Activated naive CD8-positive, alpha-beta T cell treated with anti-CD3 and anti-CD28 coated beads, Interleukin-2, amount 50 U/mL, for 16 hours (primary cell): ENCODE data around the gene PALD1.
"Not testable (repeated sequence)": the region's sequence is repeated elsewhere in the genome, so short reads cannot be mapped to it uniquely, and the experiment has no call there.

ENCODE experiments used
- DNase-seq: peaks from one replicate; pipeline ENCODE4 v3.0.0-alpha.2; 2020; ENCODE audit warnings: low read depth, low spot score

Gene PALD1

GRCh38 chr10:70481831-70482530 lies 3.4 kb downstream of the PALD1 start:
- DNase-seq = no peak

GRCh38 chr10:70482982-70483760 lies 4.6 kb downstream of the PALD1 start:
- no peak for DNase-seq

- not testable (repeated sequence) for DNase-seq
These were observed 5.3 kb downstream of the PALD1 start for GRCh38 chr10:70483872-70484271.

GRCh38 chr10:70487824-70488223 lies 9.3 kb downstream of the PALD1 start:
- no peak for DNase-seq

GRCh38 chr10:70490142-70490541 lies 11.6 kb downstream of the PALD1 start:
- no peak for DNase-seq

DNA sequence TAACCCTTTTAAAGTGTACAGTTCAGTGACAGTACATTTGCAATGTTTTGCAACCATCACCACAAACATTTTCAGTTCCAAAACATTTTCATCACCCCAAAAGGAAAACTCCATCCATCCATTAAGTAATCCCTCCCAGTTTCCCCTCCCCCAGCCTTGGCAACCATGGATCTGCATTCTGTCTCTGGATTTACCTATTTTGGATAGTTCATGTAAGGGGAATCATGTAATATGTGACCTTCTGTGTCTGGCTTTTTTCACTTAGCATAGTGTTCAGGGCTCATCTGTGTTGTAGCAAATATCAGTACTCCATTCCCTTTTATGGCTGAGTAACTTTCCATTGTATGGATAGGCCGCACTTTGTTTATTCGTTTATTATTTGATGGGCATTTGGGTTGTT lies 13.0 kb downstream of the PALD1 start:
- DNase-seq = no peak

DNA sequence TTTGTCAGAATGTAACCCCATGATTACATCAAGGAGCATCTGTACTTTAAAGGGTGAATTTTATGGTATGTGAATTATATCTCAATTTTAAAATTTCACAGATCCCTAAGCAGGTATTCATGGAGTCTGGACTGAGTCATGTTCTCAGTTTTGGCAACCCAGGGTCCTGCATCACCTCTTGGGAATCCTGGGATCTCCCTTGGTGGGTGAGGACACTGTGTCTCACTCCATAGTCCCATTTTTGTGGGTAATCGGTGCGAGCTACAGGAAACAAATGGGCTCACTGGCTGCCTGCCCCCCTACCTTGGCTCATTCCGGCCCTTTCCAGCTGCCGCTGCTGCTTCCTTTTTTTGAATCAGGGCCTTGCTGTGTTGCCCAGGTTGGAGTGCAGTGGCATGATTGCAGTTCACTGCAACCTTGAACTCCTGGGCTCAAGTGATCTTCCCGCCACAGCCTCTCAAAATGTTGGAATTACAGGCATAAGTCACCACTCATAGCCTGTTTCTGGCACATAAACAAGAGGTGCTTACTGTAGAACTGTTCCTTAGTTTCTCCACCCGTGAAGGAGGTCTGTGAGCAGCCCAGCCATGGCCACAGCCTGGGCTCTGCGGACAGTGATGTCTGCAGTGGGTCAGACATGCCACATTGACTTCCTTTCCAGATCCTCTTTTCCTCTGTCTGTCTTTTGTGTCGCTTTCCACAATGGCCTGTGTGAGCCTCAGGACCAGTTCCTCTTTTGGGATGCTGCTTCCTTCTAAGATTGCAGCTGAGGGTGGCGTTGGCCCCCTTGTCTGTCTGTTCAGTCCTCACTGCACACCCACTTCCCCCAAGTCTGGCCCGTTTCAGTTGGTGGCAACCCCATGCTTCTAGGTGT lies 14.5 kb downstream of the PALD1 start:
- DNase-seq = no peak

GRCh38 chr10:70493660-70494234 lies 15.2 kb downstream of the PALD1 start:
- DNase-seq = no peak

GRCh38 chr10:70494536-70494935 lies 16.0 kb downstream of the PALD1 start:
- DNase-seq = no peak

- no peak for DNase-seq
These were observed 16.4 kb downstream of the PALD1 start for GRCh38 chr10:70494966-70495365.

- DNase-seq = no peak
These were observed 17.2 kb downstream of the PALD1 start for GRCh38 chr10:70495691-70496261.

- DNase-seq = no peak
These were observed 18.0 kb downstream of the PALD1 start for GRCh38 chr10:70496341-70497119.

GRCh38 chr10:70497120-70497545 lies 18.6 kb downstream of the PALD1 start:
- DNase-seq = no peak

- DNase-seq = no peak
These were observed 20.6 kb downstream of the PALD1 start for GRCh38 chr10:70498970-70499835.

DNA sequence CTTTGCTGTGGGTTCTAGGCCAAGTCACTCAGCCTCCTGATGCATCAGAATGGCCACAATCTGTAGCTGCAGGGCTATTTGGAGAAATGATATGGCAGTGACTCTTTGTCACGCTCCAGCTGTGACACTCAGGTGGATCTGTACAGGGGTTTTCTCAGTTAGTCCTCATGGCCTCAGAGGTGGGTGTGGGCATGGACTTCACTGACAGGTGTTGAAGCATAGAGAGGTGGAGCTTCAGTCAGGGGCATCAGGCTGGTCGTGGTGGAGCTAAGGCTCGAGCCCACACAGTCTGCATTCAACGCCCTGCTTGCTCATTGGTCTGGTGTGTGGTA lies 21.2 kb downstream of the PALD1 start:
- DNase-seq = no peak

DNA sequence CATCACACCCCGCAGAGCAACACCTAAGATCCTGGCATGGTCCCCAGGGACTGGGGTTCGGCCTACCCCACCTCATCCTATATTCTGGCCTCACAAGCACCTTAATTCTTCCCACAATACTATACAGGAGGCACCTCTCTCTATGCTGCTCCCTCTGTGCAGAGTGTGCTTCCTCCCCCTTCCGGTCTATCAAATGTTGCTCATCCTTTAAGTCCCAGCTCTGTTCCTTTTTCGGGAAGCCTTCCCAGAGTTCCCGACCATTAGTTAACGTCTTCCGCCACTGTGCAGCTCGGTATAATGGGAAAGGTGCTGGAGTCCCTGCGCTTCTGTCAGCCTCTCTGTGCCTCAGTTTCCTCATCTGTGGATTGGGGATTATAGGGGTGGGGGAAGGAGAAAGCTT lies 21.8 kb downstream of the PALD1 start:
- DNase-seq = no peak

DNA sequence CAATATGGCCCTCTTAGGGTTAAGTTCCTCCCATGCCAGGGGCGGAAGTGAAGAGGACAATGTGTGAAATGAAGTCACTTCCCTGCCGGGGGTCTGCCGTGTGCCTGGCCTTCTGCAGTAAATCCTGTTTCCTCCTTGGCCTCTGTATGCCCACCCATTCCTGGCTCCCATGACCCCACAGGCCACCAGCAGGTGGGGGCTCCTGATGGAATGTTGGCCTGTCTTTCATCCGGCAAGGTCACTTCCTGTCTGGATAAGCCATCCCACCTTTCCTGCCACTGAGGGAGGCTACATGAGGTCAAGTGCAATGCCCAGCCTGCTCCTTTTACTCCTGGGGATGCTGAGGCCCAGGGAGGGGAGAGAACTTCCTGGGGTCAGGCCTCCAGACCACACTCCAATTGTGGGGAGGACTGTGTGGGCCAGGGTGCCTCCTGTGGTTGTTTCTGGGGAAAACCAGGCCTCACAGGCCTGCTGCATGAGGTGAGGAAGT lies 22.3 kb downstream of the PALD1 start:
- no peak for DNase-seq

DNA sequence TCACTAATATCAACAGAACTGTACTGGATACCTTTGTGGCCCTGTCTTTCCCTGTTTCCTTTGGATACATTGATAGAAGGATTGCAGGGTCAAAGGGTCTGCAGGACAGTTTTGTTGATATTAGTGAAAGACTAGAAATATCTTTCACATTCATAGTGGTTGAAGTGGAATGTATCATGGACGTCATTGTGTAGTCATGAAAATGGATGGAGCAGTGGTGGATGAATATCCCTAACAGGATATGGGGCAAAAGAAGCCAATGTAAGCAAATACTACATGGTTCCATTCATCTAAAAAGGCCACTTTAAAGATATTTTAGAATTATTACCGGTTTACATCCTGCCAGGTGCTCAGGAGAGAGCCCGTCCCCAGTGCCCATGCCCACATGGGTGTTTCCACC lies 23.8 kb downstream of the PALD1 start:
- no peak for DNase-seq

DNA sequence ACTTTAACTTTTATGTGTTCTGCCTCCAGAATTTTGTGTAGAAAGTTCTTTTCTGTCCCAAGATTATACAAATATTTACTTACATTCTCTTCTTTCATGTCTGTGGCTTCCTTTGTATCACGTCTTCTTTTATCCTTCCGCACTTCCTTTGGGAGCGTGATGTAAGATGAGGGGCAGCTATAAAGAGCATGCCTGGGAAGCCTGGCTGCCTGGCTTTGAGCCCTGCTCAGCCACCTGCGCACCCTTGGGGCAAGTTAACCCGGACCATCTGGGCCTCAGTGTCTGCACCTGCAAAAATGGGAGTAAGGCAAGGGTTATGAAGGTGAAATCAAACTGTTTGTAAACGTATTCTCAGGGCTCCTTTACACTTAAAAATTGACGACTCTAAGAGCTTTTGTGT lies 25.2 kb downstream of the PALD1 start:
- no peak for DNase-seq
